NCI-H187 treated with DMSO at 0.1 percent for 48 hours (cell line): ENCODE measurements around the gene SLC22A1.
"Not testable (repeated sequence)": the region's sequence is repeated elsewhere in the genome, so short reads cannot be mapped to it uniquely, and the experiment has no call there.

ENCODE experiments used
- DNase-seq: peaks from one replicate; lab custom pipeline; 2025; lab: John Stamatoyannopoulos, UW

The SLC22A1 gene

DNA sequence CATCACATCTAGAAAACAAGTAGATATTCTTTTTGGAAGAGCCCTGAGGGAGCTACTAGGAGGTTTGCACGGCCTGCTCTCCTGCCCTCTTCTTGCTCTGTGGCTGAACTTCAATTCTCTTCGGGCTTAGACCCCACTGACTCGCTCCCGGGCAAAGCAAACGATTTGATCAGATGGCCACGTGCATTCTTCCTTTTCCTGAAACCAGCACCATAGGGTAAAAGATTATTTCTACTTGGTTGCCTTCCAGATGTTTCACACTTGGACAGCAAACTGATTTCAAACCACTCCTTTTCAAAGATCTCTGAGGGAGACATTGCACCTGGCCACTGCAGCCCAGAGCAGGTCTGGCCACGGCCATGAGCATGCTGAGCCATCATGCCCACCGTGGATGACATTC lies at the start of gene SLC22A1:
Gene SLC22A1, plus strand, starts transcription at position 258 of the 400 bp plus-strand sequence. Its CDS starts 121 bp downstream, at position 379.
- DNase-seq, result no peak

DNA sequence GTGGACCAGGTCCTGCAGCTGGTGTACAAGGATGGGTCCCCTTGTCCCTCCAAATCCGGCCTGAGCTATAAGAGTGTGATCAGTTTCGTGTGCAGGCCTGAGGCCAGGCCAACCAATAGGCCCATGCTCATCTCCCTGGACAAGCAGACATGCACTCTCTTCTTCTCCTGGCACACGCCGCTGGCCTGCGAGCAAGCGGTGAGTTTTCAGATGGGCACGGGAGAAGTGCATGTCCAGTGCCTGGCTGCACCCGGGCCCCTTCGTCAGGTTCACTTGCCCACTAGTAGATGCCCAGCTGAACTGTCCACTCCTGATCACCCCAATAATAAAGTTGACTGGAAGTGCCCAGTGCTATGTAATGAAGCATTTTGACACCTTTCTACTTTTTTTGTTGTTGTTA lies 48.3 kb upstream of the SLC22A1 start:
- DNase-seq, result no peak

DNA sequence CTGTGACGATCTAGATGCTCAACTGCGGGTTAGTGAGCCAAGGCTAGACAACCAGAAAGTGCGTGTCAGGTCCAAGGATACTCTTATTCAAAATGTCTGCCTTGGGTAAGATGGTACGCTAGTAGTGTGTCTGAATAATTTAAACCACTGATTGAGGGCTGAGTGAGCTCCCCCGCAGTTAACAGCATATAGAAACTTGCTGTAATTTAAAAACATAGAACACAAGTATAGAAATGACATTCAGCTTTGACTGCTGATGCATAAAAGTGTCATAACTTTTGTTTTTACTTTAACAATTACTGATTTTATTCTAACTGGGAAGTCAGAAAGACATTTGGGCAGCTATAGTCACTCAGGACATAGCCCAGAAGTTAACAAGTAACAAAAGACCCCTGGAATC lies 45.6 kb upstream of the SLC22A1 start:
- DNase-seq, result no peak

DNA sequence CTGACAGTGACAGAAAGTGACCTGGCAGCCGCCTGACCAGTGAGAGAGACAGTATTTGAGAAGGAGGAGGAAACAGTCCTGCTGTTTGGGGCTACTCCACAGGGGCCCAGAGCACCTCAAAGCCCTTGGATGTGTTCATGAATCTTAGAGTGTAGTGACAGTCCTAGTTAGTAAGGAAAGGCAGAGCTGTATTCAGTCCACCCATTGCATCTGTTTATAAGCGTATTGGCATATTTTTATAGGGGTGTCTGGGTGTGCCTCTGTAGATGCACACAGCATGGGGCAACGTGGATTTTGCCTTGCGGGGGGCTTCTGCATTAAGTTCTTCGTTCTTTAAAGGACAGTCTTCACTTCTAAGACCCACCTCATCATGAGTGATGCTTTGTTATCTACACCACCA lies 44.6 kb upstream of the SLC22A1 start:
- DNase-seq, result no peak

DNA sequence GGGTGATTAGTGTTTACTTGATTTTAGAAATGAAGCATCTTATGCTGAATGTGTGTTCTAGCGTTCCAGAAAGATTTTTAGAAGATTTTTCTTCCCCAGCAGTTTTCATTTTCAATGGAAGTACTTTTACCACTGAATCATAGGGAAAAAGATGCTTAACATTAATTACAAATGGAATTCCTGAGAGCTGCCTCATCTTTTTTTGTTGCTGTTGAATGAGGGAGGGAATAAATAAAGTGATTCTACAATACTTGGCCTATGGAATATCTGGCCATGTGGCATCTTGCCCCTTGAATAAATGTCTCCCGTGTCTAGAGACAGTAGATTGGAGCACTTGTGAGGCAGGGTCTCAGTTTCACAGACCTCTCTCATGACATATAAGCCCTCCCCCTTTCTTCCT lies 44.1 kb upstream of the SLC22A1 start:
- no peak for DNase-seq

DNA sequence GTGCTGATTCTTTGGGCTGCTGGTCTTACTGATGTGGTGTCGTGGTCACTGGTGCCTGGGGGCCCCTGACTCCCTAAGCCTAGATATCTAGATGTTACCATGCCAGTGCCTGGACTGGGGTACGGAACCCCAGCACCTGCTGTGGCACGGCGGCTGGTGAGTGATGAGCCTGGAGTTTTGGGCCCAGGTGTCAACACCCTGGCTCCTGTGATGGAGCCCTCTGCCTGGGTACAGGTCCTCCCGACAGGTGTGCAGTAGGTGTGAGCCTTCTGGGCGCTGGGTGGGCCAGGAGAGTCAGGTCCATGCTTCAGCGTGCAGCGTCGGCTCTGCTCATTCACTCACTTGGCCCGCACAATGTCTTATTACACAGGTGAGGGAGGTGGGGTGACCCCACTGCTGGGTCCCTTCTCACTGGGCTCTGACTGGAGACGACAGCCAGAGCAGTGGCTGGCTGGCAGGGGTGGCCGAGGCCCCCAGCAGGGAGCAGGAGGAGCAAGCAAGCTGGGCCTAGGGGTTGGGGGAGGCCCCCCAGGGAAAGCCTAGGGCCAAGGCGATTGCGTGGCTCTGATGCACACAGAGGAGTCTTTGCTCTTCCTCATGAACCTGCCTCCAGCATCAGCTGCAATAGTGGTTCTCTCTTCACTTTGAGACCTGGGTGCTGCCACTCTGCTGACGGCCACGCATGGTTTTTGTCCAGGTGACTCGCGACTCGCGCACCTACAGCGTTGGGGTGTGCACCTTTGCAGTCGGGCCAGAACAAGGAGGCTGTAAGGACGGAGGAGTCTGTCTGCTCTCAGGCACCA lies 42.5 kb upstream of the SLC22A1 start:
- DNase-seq, result no peak

DNA sequence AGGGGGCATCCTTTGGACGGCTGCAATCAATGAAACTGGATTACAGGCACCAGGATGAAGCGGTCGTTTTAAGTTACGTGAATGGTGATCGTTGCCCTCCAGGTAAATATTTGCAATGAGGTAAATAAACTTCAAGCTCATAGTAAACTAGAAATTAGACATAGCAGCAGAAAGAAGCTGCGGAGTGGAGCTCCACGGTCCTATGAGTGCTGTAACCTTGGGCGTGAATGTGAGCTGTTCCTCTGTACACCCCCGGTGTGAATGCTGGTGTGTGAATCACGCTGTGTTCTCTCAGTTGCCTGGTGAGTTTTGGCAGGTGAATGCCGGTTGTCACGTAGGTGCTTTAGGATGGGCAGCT lies 42.0 kb upstream of the SLC22A1 start:
- no peak for DNase-seq

DNA sequence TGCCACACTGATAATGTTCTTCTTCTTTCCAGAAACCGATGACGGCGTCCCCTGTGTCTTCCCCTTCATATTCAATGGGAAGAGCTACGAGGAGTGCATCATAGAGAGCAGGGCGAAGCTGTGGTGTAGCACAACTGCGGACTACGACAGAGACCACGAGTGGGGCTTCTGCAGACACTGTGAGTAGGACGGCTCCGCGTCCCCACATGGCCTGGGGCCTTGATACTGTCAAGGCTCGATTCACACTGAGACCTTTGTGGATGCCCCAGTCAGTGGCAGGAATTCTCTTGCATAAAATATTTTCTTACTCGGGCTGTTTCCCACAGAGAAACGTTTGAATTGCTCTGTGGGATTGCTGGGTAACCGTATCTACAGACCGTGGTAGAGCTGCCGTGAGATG lies 41.5 kb upstream of the SLC22A1 start:
- no peak for DNase-seq

DNA sequence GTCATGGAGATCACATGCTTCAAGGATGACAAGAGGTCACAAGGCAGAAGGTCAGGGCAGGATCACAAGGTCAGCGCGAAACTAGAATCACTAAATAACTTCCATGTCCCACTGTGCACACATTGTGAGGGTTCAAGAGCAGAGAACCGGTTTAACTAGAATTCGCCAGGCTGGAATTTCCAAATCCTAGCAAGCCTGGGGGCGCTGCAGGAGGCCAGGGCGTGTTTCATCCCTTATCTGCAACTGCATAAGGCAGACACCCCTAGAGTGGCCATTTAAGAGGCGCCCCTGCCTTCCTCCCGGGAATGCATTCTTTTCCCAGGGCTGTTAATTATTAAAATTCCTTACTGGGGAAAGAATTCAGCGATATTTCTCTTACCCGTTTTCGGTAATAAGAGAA lies 40.2 kb upstream of the SLC22A1 start:
- DNase-seq, result no peak

DNA sequence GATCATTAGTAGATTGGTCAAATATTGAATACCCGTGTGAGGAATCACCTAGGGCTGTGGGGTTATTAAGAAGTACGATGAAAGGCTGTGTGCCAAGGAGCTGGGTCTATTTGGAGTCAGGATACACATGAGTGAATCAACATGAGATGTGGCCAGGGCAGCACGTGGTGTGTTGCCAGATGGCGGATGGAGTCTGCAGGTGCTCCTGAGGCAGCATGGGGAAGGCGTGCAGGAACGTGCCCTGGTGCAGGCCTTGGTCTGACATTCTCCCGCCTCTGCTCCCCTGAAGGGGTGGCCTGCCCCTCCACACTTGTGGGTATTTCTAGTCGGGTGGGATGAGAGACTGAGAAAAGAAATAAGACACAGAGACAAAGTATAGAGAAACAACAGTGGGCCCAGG lies 39.0 kb upstream of the SLC22A1 start:
- no peak for DNase-seq

DNA sequence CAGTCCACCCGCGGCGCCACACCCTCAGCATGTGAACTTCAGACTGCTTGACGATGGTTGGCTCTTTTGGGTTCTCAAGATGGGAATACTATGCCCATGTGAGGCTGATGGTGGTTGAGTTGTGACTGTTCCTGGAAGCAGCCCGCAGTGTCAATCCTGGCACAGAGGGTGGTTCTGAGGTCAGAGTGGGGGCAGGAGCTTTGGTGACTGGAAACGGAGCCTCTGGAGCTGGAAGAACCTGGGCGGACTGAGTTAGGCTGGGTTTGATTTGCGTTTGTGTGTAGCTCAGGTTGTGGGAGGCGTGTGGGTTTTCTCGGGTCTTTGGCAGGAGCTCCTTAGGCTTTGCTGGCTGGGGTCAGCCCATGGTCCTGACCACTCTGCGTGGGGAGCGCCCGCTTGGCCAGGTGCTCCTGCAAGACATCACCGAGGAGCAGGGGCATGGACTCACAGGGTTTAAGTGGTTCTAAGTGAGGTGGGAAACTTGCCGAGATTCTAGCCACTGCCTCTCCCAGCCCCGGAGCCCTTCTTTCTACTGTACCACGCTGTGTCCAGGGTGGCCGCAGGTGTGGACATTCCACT lies 37.3 kb upstream of the SLC22A1 start:
- no peak for DNase-seq

DNA sequence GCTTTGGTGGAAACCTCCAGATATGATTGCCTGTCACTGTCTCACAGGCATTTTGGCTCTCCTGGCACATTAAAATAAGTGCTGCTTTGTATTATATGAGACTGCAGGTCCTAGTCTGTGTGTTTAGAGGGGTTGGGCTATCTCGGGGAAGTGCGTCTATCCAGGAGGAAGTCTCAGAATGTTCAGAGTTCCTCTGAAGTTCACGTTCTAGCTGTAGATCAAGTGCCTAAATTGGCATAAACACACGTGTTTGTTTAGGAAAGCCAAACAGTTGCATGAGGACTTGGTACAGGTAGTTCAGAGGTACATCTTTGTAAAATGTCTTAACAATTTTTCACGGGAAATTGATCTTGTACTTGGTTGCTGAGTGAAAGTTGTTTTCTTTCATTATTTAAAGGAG lies 36.4 kb upstream of the SLC22A1 start:
- DNase-seq, result no peak

DNA sequence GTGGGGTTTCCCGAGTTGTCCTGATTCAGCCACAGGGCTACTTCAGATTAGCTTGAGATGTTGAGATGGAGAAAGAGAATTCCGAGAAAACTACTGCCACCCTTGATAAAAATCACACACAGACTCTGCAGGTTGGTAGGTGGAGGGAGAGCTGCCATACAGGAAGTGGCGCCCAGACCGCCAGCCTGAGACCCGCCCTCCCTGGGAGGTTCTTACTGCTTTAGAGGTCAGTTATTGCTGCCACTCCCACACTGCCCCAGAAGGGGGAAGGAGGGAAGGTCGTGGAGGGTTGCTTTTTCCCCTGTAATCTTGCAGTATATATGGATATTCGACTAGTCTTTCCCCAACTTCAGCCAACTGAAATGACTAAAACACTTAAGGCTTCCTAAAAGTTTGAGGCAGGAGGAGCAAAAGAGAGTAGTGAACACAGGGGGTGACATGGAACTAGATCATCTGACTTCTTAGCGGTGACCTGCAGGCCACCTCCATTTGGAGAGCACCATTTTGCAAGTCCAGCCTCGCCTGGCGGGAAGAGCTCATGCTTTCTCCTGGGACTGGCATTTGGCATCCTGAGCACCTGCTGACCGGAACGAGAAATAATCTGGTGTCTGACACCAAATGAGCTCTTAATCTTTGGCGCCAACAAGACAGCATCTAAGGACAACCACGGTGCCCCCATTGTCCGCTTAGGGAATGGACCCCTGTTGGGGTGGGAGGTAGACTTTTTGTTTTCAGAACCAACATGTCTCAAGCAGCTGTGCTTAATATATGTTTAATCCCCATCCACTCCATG lies 35.7 kb upstream of the SLC22A1 start:
- DNase-seq, result no peak

DNA sequence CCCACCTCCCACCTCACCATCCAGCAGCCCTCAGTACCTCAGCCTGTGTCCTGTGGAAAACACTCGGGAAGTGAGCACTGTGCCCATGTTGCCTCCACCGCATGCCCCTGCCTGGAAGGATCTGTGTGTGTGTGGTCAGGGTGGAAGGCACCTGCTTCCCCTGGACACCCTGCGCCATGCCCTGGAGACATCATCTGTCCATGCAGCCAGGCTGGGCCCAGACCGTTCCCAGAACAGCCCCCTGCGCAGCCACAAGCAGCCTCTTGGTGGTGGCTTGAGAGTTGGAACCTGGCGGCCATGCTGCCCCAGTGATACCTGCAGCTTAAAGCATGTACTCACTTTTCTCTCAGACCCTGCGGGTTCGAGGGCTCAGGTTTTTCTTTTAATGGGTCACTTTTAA lies 34.9 kb upstream of the SLC22A1 start:
- no peak for DNase-seq

DNA sequence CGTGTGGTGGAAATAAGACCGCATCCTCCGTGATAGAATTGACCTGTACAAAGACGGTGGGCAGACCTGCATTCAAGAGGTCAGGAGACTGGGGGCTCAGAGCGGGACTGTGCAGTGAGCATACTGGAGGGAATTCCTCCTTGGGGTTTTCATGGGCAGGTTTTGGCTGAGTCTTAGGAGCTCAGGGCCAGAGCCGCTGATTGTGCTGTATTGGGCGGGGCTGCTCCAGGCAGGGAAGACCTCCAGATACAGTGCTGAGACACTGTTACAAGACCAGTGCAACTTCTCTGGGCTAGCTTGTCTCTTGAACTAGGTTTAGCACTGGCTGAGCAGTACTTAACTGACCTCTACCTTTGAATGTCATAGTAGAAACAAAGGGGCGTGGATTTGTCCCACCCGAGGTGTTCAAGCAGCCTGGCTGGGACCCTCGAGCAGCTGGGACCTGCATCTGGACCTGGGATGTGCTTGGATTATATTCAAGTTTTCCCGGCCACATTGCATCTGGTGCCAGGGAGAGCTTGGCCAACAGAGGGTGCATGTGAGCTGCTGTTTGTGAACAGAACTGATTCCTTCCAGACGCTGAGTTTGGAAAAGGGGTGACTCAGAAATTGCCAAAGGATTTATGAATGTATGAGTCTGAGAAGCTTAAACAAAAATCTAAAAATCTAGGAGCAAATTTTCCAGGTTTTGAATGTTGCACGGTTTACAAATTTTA lies 33.4 kb upstream of the SLC22A1 start:
- DNase-seq, result no peak

DNA sequence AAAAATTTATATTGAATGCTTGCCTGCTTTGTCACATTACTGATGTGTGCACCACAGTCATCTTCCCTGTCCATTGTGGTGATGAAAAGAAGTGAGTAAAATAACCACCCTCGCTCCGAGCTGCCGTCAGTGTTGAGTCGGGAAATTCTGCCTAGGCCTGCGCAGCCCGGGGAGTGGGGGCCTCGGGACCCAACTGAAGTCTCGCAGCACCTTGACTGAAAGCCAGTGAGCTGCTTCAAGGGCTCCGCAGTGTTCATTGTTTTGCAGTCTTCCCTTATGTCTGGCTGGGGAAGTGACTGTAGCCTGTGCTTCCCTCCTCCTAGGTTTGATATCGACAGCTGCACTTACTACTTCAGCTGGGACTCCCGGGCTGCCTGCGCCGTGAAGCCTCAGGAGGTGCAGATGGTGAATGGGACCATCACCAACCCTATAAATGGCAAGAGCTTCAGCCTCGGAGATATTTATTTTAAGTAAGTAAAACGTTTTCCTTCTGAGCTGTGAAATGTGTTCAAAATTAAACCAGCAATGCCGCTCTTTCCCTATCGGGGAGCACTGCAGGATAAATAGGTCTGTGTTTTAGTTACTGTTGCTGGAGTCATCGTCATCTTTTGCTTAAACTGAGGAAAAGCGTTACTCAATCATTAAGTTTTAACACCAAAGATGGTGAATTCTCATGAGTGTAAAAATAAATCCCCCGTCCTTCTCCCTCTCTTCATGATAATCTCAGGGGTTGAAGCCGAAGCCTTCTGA lies 32.7 kb upstream of the SLC22A1 start:
- no peak for DNase-seq

DNA sequence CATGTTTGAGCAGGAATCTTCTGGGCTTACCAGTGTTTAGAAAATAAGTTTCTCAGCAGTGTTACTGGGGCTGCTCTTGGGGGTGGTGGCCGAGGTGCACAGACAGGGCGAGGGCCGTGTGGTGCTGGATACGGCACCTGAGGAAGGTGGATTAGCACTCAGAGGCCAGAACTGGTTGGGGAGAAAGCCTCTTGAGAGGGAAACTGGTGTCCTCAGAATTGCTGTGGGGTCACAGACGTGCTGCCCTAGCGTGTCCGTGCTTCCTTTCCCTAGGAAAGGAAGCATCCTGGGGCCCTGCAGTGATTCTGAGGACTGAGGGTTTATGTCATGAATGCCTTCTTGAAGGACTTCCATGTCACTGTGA lies 32.1 kb upstream of the SLC22A1 start:
- DNase-seq, result no peak

DNA sequence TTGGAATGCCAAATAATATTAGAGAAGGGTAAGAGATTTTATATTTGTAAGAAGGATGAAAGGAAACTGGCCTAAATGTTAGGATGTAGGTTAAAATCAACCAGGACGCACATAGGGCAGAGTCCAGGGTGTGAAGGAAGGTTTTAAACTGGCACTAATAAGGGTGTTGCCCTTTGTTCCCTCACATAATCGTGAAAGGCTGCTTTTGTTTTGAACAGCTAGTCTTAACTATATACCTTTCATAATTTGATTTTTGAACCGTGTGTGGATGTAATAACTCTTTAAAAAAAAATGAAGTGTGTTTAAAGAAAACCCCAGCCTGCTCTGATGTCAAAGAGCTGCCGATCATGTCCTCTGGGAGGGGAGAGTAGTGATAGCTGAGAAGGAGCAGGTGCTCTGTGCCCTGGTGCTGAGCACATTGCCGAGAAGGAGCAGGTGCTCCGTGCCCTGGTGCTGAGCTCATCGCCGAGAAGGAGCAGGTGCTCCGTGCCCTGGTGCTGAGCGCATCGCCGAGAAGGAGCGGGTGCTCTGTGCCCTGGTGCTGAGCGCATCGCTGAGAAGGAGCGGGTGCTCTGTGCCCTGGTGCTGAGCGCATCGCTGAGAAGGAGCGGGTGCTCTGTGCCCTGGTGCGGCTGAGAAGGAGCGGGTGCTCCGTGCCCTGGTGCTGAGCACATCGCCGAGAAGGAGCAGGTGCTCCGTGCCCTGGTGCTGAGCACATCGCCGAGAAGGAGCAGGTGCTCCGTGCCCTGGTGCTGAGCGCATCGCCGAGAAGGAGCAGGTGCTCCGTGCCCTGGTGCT lies 31.0 kb upstream of the SLC22A1 start:
- DNase-seq, result not testable (repeated sequence)

DNA sequence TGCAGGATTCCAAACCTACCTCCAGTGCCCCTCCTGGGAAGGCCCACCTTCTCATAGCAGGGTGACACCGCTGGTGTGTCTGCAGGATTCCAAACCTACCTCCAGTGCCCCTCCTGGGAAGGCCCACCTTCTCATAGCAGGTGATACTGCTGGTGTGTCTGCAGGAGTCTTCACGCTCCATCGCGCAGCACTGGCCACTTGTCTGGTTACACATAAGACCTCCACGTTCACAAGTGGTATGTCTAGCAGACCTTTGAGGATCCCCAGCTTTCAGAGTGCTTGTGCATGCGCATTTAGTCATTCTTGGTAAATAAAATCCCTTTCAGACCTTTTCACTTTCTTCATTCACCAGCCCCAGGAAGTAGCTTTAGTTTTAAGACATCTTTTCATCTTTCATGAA lies 29.4 kb upstream of the SLC22A1 start:
- not testable (repeated sequence) for DNase-seq

DNA sequence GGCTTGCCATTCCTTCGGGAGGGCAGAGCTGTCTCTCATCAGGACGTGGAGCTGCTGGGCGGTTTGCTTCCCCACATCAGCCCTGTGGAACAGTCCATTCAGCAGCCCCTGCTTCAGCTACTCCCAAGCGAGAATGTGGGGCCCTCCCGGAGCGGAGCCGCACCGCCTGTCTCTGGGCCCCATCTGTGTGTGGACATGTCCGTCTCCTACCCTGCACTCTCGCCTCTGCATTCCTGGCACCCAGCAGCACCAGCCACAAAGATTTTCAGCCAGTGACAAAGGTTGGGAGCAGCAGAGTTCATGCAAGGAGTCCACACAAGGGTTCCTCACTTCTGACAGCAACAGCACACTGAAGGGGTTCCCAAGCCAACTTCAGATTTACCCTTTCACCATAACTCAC lies 29.0 kb upstream of the SLC22A1 start:
- no peak for DNase-seq

DNA sequence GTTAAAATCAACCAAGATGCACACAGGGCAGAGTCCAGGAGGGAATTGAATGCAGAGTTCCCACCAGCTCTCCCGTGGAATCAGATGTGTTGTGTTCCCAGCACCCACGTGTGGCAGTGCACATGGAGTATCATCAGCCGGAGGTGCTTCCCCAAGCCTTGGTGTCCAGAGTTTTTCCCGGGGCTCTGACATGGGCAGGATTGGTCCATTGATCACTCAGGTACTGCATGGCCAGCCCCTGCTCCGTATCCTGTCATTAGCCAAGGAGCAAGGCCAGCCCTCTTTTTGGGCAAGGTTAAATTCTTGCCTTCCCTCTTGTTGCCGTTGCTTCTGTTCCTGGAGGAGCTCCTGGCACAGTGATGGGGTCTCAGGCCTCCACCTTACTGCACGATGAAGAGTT lies 28.6 kb upstream of the SLC22A1 start:
- no peak for DNase-seq
